TTC549 (cell line): ENCODE results near the gene MATN1.

Experiments
- FAIRE-seq: peaks from 2 replicates; lab custom pipeline; 2012; peaks lifted over from hg19 to GRCh38; lab: Jason Lieb, UNC

The MATN1 gene

DNA sequence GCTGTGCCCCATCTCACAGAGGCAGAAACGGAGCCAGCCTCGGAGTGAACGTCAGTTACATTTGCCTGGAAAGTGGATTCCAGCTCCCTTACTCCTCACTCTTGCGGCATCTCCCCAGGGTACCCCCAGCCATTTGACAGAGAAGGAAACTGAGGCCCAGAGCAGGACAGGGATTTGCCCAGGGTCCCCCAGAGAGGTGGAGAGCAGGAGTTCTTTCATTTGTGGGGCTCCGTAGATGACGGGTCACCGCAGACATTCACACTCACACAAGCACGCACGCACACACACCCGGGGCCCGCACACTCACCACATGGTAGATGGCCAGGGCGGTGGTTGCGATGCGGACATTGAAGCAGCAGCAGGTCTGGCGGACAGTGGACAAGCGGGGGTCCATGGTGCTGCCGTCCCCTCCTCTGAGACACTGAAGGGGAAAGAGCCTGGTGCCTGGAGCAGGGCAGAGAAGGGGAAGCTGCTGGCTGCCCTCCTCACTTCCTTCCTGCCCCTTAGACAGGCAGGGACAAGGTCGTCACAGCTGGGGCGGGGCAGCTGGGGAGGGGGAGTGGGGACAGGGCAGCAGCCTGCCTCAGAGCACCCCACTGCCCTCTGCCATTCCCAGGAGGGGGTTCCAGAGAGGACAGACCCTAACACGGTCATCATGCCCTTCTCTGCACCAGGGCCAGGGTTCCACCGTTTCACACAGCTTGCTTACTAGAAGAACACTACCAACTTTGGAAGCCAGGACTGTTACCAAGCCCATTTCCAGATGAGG, 34.2 kb upstream of the MATN1 start, which contains the start of gene LAPTM5:
TSS of gene LAPTM5 (minus strand) at position 423 of the 769 bp plus-strand sequence. CDS start at position 394, 29 bp downstream.
- no peak for FAIRE-seq

DNA sequence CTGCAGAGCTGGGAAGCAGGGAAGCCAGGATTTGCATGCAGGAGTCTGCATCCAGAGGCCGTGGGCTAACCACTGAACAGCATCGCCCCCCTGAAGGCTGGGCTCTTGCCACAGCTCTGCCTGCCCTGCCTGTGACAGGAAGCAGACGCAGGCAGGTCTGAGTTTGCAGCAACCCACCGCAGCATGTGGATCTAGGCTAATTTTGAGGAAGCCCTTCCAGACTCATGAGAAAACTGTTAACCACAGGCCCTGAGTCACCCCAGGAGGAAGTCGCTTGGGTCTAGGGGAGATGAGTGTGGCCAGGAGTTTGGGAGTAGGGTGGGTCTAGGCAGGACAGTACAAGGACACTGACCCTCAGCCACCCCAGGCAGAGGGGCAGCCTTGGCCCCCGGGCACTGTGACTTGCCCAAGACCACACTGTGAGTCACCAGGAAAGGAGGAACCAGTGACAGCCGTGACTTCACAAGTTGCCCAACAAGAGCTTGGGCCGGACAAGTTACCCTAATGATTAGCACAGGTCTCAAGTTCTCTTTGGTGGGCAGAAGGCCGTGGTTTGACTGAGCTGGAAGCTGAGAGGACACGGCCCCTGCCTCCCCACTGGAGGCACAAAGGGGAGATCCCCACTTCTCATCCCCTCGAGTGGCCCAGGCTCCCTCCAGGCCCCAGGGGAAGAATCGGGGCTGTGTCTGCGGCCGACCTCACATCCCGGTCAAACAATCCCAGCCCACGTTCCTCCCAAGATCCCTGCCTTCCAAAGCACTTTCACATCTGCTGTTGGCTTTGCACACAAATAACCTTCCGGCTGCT, 33.4 kb upstream of the MATN1 start:
- FAIRE-seq: no peak

DNA sequence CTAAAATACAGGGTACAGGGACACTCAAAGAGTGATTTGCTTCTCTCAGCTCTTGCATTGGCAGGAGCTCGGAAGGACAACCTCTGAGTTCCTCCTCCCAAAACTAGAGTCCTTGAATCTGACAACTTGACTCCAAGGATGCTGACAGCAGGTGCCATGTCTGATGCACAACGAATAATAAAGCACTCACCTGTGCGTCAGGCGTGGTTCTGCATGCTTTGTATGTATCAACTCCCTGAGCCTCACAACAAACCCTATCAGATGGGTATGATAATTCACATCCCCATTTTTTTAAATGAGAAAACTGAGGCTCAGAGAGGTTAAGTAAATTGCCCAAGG, 32.8 kb upstream of the MATN1 start:
- no peak for FAIRE-seq

DNA sequence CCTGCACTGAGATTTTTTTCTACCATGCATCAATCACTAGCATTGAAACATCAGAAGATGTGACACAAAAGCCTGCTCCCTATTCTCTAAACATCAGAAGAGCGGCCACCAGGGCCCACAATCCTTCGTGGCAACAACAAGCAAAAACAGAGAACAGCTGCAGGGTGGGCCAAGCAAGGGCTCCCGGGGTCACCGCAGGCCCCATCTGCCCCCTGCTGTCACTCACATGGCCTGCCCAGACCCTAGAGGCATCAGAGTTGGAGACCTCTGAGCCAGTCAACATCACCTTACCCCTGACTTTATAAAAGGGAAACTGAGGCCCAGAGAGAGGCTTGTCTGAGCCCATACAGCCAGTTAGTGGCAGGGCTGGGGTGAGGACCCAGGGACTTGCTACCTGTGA, 32.4 kb upstream of the MATN1 start:
- no peak for FAIRE-seq

DNA sequence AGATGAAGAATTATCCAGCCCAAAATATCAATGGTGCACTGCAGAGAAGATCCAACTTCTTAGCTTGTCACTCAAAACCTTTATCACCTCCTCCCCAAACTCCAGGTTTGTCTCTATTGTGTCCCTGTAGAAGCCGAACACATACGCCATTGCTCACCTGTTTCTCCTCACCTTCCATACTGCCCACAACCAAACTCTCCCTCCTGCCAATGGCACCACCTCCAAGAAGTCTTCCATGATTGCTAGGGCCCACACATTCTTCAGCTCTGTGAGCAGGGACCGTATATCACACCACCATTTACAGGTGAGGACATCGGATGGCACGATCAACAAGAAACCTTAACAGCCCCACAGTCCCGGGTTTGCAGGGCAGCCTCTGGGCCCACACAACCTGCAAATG, 31.9 kb upstream of the MATN1 start:
- FAIRE-seq: no peak

DNA sequence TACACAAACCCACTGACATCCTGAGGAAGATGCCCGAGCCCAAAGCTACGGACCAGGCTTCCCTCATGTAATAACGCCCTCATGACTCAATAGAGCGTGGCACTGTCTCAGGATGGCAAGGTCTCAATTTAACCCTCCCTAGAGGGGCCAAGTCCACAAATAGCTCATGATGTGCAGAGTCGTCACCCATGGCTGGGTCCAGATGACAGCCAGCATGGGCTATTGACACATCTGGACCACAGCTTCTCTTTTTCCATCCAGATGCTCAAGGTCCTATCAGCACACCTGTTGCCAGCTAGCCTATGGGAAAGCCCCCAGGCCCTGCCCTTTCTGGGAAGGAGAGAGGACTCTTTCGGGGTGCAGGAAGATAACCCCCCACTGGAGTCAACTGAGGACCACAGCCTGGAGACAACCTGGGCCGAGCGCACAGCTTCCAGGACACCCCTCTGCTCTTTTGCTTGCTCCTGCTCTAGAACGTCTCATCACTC, 31.3 kb upstream of the MATN1 start:
- FAIRE-seq: no peak

DNA sequence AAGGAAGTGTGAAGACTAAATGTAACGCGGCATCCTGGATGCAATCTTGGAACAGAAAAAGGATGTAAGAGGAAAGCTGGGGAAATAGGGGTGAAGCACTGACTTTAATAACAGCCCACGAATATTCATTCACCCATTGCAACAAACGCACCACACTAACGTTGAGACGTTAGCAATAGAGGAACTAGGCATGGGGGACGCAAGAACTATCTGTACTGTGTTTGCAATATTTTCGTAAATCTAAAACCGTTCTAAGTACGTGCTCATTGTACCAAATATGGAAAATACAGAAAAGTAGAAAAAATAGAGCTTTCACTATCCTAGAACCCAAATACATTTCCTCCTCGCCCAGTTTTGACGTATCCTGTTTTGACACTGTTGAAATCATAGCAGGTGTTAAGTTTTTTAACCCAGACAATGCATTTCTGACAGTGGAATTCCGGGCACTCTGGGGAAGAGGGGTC, 30.3 kb upstream of the MATN1 start:
- no peak for FAIRE-seq

DNA sequence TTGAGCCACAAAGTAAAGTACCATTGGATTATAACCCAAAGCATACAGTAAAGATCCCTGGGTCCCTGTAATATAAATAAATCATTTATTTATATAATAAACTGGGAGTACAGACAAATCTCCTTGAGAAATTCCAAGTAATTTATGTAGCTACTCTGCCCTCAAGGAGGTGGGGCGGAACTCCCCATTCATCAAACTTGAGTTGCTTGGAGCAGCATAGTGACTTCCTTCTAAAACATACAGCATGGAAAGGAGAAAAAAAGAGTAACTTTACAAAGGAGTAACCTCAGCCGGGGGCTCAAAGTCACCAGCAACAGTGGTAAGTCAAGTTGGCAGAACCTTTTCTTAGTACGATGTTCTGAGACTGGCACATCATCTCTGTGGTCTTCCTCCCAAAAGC, 29.7 kb upstream of the MATN1 start:
- FAIRE-seq: no peak

DNA sequence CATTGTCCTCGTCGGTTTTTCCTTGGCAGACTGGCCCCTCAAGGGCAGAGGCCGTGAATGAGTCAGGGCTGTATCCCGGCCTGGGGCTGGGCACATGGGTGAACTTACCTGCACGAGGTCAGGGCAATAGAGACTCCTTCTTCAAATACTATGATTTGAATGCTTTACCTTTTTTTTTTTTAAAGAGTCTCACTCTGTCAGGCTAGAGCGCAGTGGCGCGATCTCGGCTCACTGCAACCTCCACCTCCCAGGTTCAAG, 29.2 kb upstream of the MATN1 start:
- no peak for FAIRE-seq

DNA sequence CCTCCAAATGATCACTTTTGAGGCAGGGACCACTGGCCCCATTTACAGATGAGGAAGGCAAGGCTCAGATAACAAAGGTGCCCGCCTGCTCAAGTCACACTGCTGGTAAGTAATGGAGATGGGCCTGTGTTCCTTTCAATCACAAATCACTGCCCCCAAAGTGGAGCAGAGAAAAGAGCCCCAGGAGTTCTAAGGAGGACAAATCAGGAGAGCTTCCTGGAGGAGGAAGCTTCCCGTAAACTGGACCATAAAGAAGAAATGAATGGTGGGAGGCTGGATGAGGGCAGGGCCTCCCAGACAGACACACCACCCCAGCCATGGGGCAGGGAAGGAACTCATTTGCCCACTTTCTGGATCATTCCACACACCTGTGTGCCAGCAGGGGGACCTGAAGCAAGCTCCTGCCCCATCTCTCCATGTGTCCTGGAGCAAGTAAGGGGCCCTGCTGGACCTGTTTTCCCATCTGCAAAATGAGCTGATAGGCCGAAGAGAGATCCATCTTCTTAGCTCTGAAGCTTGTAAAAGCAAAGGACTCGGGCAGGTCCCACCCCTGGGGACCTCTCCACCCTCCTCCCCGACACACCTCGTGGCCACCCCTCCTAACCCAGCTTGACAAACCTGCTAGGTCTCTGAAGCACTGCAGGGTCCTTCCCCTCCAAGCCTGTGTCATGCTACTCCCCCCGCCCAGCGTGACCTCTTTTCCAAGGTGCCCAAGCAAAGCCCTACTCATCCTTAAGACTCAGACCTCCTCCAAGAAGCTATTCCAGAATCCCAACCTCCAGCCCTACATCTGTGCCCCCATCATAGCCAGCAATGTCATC, 28.7 kb upstream of the MATN1 start:
- FAIRE-seq: no peak

DNA sequence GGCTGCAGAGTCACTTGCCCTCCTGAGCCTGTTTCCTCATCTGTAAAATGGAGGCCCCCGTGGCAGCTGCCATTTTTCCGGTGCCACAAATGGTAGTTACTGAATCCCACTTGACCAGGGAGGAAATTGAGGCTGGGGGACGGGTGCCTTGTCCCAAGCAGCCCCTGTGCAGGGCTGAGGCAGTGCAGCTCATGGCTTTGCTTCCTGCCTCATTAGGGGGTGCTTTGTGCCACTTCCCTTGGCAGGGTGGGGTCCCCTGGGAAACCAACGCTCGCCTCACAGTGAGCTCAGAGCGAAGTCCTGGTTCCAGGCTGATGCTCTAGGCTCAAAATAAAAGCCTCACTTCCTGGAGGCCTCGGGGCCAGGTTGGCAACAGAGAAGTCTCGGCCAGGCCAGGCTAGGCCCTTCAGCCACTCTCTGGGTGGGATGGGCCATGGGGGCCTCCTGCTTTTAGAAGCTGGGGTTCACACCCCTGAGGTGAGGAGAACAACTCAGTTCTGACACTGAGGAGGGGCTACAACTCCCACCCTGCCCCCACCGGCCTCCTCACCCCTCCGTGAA, 27.4 kb upstream of the MATN1 start:
- no peak for FAIRE-seq

DNA sequence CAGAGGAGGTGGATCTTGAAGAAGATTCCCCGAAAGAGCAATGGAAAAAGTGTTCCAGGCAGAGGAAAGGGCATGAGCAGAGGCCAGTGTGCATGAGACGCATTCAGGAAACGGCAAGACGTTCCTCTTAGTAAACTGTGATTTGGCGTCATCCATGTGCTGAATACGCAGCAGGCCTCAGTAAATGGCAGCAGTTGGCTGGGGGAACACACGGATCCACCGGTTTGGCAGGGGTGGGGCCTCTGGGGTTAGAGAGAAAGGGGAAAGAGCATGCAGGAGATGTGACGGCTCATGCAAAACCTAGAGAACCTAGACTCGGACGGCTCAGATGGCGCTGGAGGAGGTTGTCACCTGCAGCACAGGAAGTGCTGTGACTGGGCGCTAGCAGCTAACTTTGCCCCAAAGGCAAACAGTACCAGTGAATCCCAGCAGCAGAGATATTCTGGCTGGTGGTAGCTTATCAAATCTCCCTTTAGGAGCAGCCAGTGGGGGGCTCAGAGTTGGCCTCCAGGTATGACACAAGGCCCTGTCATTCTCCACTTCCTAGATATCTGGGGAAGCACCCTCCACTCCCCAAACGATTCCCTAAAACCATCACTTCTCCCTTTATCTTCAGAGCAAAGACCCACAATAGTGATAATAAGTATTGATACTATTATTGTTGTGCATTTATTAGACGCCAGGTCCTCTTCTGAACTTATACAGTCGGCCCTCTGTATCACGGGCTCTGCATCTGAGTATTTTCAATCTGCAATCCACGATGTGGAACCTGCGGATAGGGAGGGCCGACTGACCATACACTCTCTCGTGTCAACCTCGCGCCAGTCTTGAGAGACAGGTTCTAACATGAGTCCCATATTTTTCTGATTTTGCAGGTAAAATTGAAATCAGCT, 26.6 kb upstream of the MATN1 start:
- FAIRE-seq: no peak

DNA sequence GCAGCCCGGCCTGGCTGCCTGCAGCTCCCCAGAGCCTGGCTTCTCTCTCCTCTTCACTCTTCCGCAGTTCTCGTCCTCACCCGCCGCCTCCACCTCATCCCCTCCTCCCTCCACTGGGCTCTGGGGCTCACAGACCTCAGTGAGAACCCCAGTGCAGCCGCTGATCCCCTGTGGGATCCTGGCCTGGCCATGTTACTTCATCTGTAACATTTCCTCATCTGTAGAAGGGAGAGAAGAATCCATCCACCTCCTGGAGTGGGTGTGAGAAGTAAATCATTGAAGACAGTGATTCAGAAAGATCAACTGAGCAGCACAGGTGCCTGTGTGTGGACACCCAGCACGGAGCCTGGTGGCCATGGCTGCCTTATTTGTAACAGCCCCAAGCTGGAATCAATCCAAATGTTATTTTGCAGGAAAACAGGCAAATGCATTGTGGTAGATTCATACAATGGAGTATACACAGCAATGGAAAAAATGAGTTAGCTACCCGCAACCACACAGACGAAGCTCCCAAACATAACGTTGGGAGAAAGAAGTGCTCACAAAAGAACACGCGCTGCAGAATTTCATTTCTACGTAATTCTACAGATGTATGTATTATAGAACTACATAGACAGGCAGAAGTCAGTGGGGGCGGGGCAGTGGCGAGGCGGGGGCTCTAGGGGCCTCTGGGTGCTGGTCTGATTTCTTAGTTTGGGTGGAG, 25.5 kb upstream of the MATN1 start:
- FAIRE-seq: no peak

DNA sequence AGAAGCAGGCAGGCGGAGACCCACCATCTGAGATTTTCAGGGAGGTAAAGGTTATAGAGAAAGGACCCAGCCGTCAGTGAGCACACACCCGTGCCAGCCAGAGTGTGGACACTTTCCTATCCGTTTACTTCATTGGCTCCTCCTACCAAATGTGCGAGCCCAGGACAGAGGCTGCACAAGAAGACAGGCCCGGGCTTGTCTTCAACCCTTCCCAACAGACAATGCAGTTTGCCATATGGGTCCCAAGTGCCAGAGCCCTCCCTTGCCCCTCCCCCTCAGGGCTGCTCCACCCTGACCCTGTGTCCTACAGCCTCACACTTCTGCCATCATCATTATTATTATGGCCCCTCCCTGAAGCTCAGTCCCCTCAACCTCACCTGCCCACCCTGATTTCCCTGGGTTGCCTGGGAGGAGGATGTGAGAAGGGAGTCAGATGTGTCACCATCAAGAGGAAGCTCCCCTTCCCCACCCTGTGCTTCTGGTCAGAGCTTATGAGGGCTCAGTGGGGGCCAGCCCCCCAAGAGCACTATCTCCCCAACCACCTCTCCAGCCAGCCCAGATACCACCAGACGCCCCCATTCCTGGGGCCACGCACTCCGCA, 24.8 kb upstream of the MATN1 start:
- no peak for FAIRE-seq

DNA sequence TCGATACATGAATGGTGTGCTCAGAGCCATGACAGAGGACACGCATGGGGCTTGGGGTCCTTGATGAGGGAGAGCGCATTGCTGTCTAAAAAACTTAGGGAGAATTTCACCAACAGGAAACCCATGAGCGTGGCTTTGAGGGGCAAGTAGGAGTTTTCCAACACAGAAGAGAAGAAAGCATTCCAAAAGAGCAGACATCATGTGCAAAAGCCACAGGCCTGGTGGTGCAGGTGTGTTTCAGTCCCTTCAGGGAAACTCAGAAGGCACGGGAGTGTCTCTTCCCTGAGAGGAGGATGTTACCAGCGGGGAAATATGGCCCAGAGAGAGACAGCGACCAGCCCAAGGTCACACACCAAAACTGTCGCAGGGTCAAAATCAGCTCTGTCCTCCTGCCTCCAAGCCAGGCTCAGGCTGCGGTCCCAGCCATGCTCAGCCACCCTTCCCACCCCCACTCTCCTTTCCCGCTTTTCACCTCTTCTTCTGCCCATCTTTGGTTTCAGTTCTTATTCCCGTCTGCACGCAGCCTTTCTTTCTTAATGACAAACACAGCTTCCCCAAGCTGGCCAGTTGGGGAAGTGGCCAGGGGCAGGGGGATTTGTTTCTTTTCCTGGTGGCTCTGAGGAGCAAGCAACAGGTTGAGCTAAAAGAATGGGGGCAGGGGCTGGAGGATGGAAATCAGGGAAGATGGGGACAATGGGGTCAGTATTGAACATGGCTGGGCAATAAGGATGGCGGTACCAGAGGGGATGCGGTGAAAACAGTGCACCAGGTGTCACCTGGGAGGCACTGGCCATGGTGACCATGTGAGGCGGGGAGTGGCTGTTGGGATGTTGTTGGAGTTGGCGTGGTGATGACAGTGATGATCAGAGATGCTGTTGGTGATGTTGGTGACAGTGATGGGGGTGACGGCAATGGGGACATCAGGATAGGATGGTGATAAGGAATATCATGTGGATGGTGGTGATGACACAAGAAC, 23.9 kb upstream of the MATN1 start:
- no peak for FAIRE-seq

DNA sequence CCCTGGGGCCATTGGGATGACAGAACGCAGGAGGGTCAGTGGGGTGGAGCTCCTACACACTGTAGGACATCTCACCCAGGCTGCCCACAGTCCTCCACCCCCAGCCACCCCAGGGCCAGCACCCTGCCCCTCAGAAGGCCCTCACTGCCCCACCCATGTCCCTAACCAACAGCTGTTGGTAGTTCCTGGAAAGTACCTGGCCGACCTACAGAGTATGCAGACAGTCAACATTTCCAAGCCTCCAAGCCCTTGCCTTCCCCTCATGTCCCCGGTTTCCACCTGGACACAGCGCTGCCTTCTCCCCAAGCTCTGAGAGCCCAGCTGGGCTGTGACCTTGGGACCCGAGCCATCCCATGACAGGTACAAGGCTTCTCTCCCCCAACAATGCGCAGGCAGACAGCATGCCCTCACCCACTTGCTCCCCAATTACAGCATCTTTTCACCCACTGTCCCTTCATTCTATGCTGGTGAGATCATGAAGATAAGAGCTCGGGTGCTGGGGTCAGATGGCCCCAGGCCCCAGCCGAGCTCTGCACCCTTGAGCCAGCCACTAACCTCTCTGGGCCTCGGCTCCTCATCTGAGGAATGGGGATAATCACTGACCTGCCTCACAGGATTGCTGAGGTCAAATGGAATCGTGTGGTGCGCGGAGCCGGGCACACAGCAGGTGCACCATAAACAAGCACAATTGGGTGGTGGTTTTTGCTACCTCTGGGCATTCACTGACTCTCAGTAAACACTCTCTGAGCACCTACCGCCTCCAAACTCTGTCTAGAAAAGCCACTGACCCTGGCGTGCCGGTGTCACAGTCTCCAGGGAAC, 23.0 kb upstream of the MATN1 start:
- FAIRE-seq: no peak

DNA sequence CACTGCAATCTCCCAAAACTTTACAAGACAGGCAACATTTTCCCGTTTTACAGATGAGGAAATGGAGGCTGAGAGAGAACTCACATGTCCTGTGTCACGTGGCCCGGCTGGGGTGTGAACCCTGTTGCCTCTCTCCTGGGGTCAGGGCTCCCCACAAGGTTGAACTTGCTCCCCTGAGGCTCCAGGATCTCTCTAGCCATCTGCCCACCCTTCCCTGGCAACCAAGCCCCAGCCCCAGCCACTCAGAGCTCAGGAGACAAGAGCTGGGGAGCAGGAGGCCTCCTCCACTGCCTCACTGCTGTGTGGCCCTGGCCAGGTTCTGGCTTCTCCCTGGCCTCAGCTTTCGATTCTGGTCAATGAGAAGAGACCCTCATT, 22.4 kb upstream of the MATN1 start:
- FAIRE-seq: no peak

DNA sequence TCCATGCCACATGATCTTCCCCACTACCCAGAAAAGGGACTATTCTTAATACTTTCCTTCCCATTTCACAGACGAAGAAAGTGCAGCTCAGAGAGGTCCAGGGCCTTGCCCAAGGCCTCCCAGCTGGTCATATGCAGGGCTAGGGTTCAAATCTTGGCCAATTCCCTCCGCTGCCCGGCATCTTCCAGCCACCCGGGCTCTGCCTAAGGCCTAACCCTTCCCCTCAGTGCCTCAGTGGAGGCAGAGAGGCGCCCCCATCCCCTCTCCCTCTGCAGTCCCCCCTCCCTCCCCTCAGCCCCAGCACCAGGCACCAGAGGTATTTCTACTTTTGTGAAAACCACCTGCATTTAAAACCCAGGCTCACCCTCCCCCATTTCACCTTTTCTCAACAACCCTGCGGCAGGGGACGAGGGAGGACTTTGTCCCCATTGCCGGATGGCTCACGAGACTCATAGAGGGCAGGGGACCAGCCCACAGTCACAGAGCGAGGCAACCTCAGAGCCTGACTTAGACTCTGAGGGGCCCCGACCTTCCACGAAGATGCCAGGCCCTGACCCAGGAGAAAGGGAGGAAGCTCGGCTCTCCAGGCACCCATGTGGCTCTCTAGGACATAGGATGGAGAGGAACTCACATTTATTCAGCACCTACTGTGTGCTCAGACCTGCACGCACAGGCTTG, 21.9 kb upstream of the MATN1 start:
- FAIRE-seq: no peak
